ENCODE results near the gene LEF1. TPM values are rescaled to one million over a fixed set of nuclear protein-coding genes. Genes with fewer than 3 reads are reported as not detected.

Gene LEF1
- total RNA-seq, 1 donor from 2014 or later = 4.2 TPM

DNA sequence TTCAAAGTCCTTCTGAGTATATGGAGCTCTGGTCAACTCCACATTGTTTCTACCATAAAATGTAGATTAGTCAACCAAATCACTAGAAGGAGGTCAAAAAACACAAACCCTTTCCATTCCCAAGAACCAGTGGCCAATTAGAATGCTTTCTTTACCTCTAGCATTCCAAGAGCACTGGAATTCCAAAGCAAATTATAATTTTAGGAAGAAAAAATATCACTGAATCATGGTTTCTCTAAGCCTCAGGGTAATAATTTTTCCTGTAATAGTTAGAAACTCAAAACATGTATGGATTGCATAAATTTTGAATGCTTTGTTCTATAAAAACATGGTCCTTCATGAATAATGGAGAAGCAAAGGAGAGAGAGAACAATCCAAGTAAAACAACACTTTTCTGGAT, 39.5 kb downstream of the LEF1 start:
- TF ChIP-seq, protein P1, sequence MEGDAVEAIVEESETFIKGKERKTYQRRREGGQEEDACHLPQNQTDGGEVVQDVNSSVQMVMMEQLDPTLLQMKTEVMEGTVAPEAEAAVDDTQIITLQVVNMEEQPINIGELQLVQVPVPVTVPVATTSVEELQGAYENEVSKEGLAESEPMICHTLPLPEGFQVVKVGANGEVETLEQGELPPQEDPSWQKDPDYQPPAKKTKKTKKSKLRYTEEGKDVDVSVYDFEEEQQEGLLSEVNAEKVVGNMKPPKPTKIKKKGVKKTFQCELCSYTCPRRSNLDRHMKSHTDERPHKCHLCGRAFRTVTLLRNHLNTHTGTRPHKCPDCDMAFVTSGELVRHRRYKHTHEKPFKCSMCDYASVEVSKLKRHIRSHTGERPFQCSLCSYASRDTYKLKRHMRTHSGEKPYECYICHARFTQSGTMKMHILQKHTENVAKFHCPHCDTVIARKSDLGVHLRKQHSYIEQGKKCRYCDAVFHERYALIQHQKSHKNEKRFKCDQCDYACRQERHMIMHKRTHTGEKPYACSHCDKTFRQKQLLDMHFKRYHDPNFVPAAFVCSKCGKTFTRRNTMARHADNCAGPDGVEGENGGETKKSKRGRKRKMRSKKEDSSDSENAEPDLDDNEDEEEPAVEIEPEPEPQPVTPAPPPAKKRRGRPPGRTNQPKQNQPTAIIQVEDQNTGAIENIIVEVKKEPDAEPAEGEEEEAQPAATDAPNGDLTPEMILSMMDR (conservative IDR thresholded peaks at IDR 0.05; ENCODE audit: low read depth, low read length) = no peak
- DNase-seq (ENCODE audit: low read depth) = no peak
- H3K4me3 ChIP-seq (ENCODE audit: low read depth, low read length) = no peak overlapping the region

DNA sequence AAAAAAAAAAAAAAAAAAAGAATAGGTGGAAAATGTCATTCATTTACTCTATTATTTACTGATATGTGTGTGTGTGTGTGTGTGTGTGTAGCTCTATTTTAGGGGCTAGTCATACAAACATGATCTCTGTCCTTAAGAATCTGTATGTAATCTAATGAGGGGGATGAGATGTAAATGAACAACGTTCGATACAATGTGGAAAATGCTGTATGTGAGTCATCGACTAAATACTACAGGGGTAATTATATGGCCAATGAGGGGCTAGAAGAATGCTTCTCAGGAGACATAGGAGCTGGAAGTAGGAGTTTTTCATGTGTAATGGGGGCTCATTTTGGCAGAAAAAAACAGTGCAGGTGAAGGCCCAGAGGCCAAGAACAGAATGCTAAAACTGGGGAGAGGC, 41.9 kb downstream of the LEF1 start:
- TF ChIP-seq, protein P1 (conservative IDR thresholded peaks at IDR 0.05; ENCODE audit: low read depth, low read length) = no peak
- no peak for DNase-seq (ENCODE audit: low read depth)
- H3K4me3 ChIP-seq (ENCODE audit: low read depth, low read length) = no peak overlapping the region

DNA sequence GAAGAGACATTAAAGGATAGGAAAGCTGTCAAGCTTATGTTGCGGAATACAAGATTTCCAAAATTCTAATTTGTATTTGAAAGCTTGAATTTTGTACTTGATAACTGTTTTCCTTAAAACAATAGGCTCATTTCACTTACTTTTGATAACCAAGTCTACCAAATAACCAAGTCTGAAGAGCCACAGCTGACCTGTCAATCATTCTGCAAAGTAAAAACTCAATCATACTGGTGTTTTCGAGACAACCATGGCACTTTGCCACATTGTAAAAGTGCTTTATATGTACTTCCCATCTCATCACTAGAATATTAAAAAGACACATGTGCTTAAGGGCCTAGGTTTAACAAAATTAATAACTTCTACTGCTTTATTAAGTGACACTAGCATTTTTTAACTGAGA, 47.9 kb downstream of the LEF1 start:
- DNase-seq (ENCODE audit: low read depth) = no peak
- no peak overlapping the region for H3K4me3 ChIP-seq (ENCODE audit: low read depth, low read length)
- TF ChIP-seq, protein P1 (conservative IDR thresholded peaks at IDR 0.05; ENCODE audit: low read depth, low read length) = no peak

DNA sequence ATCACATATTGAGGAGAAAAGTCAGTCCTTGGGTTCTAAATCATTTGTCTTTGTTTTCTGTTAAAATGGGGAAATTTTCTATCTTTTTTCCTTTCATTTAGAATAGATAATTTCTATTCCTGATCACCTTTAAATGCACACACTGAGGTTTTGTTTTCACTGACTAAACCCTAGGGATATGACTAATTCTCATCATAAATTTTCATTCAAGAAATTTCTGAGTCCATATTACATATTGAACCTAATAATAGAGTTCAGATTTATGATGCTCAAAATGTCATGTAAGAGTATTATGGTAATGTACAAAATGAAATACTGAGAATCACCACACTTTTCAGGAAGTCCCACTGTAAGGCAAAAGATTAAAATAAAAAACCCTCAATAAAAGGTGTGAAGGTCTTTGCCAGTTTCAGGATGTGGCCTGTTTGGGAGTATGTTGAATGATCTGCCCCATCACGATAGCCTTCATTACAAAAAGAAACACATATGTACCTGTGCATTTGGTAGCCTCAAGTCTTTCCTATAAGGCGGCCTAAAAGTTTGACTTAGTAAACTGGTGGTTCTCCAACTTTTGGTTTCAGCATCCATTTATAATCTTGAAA, 49.4 kb downstream of the LEF1 start:
- DNase-seq (ENCODE audit: low read depth) = no peak
- TF ChIP-seq, protein P1 (conservative IDR thresholded peaks at IDR 0.05; ENCODE audit: low read depth, low read length) = no peak
- no peak overlapping the region for H3K4me3 ChIP-seq (ENCODE audit: low read depth, low read length)

DNA sequence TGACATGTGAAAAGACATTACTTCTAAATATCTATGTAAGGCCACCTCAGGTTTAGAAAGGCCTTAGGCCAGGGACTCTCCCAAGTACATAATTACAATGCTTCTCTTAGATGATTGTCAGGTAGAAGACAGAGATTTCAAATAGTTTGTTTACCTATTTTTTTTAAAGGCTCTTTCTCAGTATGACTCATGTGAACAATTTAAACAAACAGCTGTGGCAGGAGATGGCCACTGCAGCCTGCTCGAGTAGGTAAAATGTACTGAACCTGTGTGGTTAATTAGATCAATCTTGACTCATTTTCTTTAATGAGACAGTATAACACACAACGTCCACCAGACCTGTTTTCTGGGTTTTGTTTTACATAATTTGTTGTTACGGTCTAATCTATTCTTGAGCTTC, 50.2 kb downstream of the LEF1 start:
- TF ChIP-seq, protein P1 (conservative IDR thresholded peaks at IDR 0.05; ENCODE audit: low read depth, low read length) = no peak
- DNase-seq (ENCODE audit: low read depth) = no peak
- H3K4me3 ChIP-seq (ENCODE audit: low read depth, low read length) = no peak overlapping the region

DNA sequence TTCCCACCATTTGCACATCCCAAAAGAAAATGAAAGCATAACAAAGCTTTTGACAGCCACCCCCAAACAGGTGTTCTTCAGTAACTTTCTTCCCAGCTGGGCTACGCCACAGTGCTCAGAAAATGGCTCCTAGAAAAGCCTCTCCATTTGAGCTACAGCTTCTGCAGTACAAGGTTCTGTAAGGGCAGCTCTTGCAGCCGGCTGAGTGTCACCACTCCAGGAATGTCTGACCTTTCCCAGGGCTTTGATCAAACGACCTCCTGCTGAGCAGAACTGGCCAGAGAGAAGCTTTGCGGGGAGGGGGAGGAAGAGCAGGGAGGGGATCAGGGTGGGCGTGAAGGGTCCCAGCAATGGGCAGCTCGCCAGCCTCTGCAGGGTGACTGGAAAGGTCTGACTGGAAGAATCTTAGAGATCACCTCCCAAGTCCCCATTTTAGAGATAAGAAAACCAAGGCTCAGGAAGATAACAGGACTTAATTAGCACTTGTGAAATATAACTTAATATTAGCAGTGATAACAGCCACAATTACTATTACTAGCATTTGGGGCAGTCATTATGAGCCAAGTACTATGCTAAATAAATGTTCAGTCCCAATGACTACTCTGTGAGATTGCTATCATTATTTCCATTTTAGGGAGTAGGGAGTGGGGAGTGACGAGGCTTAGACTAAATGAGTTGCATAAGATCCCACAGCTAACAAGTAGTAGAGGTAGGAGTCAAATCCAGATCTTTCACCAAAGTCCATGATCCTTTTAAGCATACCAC, 51.1 kb downstream of the LEF1 start:
- no peak for DNase-seq (ENCODE audit: low read depth)
- TF ChIP-seq, protein P1 (conservative IDR thresholded peaks at IDR 0.05; ENCODE audit: low read depth, low read length) = no peak
- H3K4me3 ChIP-seq (ENCODE audit: low read depth, low read length) = no peak overlapping the region
